HG02973 (cell line): Measurements from ENCODE around the gene MEGF6.

Experiments
- ATAC-seq: cut with Tn5 transposase; IDR thresholded peaks from one replicate; pipeline ENCODE4 v1.9.1; 2021; ENCODE audit warnings: moderate library complexity; ENCODE audit not compliant: unreplicated experiment

Gene MEGF6

DNA sequence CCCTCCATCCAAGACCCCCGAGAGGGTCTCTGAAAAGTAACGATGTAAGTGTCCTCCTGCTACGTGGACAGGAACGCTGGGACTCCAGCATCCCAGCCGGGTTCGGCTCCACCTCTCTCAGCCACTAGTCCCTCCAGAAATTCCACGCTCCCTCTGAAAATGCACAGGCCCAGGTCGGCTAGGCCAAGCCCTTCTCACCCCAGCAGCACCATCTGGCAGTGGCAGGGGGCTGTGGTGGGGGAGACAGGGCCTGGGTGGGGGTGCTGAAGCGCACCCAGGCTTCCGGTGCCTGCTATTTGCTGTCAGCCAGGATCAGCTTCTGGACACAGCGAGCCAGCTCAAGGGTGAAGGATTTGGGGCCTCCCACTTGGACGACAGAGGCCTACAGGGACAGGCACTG, 83.5 kb downstream of the MEGF6 start:
- no peak for ATAC-seq

GRCh38 chr1:3525551-3526482, 85.5 kb downstream of the MEGF6 start:
- no peak for ATAC-seq

GRCh38 chr1:3524556-3525203, 86.6 kb downstream of the MEGF6 start:
- ATAC-seq = no peak

GRCh38 chr1:3523980-3524379, 87.3 kb downstream of the MEGF6 start:
- ATAC-seq = no peak

- ATAC-seq = no peak
Measured at GRCh38 chr1:3522564-3523265, 88.6 kb downstream of the MEGF6 start.

- ATAC-seq = no peak
Measured at GRCh38 chr1:3522112-3522511, 89.2 kb downstream of the MEGF6 start.

- no peak for ATAC-seq
Measured at GRCh38 chr1:3521426-3521825, 89.9 kb downstream of the MEGF6 start.

GRCh38 chr1:3520419-3521378, 90.6 kb downstream of the MEGF6 start:
- no peak for ATAC-seq

DNA sequence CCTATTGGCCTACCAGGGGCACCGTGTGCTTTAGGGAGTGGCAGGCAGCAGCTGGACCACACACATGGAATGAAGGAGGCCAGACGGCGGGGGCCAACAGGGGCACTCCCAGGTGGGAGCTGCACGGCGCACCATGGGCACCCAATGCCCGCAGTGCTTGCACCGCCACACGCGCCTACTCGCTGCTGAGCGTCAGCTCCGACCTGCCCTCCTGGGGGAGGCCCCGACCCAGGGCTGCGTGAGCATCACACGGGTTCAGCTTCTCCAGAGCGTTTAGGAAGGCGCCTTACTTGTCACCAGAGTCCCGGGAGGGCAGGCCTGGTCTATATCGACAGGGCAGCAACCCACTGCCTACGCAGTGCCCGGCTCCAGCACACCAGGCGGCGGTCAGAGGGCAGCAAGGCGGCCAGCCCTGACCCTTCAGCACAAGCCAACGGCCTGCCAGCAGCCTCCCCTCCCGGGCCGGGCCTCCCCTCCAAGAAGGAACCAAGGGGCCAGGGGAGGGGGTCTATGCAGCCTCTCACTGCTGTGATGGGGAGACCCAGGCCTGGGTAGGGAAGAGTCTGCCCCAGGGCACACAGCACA, 91.9 kb downstream of the MEGF6 start:
- ATAC-seq = no peak

- no peak for ATAC-seq
Measured at GRCh38 chr1:3518756-3519155, 92.6 kb downstream of the MEGF6 start.

GRCh38 chr1:3518256-3518655, 93.1 kb downstream of the MEGF6 start:
- ATAC-seq = no peak

DNA sequence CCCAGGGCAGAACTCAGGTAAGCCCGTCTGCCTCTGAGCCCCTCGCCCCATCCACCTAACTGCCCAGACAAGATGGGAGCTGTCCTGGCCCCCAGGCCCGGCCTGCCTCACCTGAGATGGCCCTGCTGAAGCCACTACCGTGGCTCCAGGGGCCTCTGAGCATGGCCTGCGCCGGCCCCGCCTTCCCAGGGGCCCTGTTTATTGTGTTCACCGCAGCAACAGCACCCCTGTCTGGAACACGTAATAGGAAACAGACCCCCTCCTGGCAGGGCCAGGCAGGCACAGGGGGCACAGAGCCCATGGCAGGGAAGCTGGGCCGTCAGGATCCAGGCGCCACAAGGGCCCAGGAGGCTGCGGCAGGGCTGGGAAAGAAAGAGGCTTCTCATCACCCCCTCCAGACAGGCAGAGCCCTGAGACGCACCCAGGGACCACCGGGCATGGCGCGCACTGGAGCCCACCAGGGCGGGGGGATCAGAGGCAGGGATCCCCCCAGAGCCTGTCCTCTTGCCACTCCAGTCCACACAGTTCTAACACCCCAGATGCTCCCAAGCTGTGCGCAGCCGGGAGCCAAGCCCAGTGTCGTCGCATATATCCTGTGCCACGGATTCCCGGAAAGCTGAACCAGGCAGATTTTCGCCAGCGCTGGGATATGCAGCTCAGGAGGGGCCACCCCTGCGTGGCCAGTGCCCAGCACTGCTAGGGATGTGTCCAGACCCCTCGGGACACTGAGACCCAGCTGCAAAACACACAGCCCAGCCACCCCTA, 94.2 kb downstream of the MEGF6 start:
- ATAC-seq = no peak

DNA sequence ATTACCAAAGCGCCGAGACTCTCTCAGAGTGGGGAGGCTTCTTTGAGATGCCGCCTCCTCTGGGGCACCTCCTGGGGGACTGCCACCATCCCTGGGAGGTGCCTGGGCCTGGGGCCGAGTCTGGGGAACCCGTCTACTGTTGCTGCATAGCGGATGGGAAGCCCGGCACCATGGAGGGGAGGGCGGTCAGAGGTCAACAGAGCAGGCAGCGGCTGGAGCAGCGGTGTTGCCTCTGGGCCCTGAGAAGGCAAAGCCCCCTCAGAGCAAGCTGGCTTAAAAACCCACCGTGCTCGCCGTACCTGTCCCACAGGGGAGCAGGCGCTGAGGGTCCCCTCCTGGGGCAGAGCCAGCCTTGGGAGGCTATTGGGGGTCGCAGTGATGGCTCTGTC, 94.8 kb downstream of the MEGF6 start:
- no peak for ATAC-seq

DNA sequence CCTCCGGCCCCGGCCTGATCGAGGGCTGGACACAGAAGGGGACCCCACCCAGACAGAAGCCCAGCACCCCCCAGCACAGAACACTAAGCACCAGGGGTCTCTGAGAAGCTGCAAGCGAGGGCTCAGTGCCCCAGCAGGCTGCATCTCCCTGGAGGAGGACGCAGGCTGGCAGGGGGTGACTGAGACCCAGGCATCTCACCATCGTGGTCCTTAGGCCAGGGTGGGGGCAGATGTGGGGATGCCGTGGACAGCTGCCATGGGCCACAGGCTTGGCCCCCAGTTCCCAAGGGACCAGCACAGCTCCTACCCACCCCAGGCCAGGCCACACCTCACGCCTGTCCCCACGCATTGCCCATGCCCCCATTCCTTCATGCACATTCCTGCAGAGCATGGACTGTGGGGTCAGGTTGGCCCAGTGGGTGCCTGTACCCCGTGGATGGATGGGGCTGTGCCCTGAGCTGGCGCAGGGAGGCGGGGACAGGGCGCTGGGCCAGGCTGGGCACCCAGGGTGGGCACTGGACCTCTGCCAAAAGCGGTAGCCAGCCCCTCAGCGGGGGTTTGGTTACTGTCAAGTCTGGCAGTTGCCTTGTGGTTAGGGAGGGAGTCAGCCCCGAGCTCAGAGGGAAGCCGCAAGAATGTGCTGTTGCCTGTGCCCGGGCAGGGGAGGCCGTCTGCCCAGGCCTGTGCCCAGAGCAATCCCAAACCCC, 95.4 kb downstream of the MEGF6 start:
- no peak for ATAC-seq

GRCh38 chr1:3515272-3515671, 96.0 kb downstream of the MEGF6 start:
- no peak for ATAC-seq

DNA sequence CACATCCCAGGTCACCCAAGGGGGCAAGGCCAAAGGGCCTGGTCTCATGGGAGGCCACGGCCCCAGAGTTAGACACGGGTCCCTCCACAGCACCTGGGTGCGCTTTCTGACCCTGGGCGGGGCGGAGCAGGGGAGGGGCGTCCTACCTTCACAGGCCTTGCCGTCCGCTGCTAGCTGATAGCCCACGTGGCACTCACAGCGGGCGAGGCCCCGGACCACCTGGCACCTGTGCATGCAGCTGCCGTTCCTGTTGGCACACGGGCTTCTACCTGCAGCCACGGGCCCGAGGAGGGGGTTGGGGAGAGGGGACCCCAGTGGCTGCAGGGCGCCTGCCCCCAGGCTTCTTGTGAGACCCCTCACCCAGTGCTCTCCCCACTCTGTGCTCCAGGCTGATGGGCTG, 96.9 kb downstream of the MEGF6 start:
- ATAC-seq = no peak

DNA sequence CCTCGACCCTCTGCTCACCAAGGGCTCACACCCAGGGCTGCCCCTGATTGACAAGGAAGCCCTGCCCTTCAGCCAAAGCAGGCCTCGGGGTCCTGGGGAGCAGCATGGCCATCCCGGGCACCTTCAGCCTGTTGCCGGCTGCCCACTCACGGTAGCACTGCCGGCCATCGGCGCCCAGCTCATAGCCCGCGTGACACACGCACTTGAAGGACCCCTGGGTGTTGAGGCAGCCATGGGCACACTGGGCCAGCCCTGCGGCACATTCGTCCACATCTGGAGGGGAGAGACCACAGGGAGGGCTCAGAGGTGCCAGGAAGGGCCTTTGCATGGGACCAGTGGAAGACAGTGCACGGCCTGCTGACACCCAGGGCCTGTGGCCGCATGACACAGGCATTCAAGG, 99.5 kb downstream of the MEGF6 start:
- ATAC-seq = no peak

GRCh38 chr1:3511306-3511705, 100.0 kb downstream of the MEGF6 start:
- ATAC-seq = no peak

GRCh38 chr1:3510956-3511250, 100.4 kb downstream of the MEGF6 start:
- ATAC-seq = no peak
